Measurements from ENCODE around the gene NPY.

DNA sequence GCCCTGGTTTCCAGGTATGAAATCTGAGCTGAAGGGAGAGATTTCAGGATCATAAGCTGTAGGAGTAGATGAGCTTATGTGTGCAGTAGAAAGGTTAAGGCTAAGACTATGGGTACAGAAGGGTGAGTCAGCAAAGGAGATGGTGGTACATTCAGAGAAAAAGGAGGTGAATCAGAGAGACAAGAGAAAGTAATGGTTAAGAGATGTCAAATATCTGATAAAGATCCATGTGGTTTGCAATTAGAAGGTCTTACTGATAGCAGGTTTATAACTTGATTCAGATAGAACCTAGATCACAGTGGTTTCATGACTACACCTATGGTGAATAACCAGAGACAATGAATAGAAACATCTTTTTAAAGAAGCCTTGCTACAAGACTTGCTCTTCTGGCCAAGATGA is 4.5 kb upstream of the NPY start:
- TF ChIP-seq, protein P1, sequence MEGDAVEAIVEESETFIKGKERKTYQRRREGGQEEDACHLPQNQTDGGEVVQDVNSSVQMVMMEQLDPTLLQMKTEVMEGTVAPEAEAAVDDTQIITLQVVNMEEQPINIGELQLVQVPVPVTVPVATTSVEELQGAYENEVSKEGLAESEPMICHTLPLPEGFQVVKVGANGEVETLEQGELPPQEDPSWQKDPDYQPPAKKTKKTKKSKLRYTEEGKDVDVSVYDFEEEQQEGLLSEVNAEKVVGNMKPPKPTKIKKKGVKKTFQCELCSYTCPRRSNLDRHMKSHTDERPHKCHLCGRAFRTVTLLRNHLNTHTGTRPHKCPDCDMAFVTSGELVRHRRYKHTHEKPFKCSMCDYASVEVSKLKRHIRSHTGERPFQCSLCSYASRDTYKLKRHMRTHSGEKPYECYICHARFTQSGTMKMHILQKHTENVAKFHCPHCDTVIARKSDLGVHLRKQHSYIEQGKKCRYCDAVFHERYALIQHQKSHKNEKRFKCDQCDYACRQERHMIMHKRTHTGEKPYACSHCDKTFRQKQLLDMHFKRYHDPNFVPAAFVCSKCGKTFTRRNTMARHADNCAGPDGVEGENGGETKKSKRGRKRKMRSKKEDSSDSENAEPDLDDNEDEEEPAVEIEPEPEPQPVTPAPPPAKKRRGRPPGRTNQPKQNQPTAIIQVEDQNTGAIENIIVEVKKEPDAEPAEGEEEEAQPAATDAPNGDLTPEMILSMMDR (IDR thresholded peaks at IDR 0.05), result no peak
- TF ChIP-seq POLR2A (IDR thresholded peaks at IDR 0.05), result no peak
